Lower leg skin (tissue), 4 donors: ENCODE results near the gene CORO1C. TPM values are rescaled to one million over a fixed set of nuclear protein-coding genes. Genes with fewer than 3 reads are reported as not detected.
A peak's percentile ranks its signal among the peaks of the same experiment; 100 is the strongest.
"Not testable (repeated sequence)": the region's sequence is repeated elsewhere in the genome, so short reads cannot be mapped to it uniquely, and the experiment has no call there.

Experiments
- DNase-seq, 2 donors: peaks; one replicate each; pipeline ENCODE4 v3.0.0-alpha.2; 2019; ENCODE audit warnings: low spot score in 2 of 2
- H3K4me3 ChIP-seq: fragments of 200-600 bp; sonication (generic); 2 replicates; pipeline ENCODE4 v1.5.1; 2017; ENCODE audit warnings: mild to moderate bottlenecking, low read depth; ENCODE audit not compliant: poor library complexity, severe bottlenecking
- CTCF ChIP-seq, 3 donors: fragments of 450-650 bp; IDR thresholded peaks; one replicate each; pipeline ENCODE4 v1.5.1; 2016; ENCODE audit warnings: antibody characterized with exemption in 3 of 3, mild to moderate bottlenecking in 3 of 3, moderate library complexity in 2 of 3
- POLR2A ChIP-seq, 2 donors: fragments of 450-650 bp; IDR thresholded peaks; one replicate each; pipeline ENCODE4 v1.6.1; 2016 to 2017; ENCODE audit warnings: antibody characterized with exemption in 2 of 2, mild to moderate bottlenecking in 1 of 2, moderate library complexity in 1 of 2
- WGBS, 2 donors: methylation state at CpG; one replicate each; pipeline ENCODE4 v1.1.5; 2018; 5-methylcytosine and 5-hydroxymethylcytosine counted together
- intact Hi-C: fragments of 100-400 bp; cut with DNase I; formaldehyde crosslinking; loops from one replicate; pipeline ENCODE4 v1.15.0; 2023; ENCODE audit warnings: low total_unique reads
- total RNA-seq, 4 donors: library from RNA; depleted of rRNA; stranded (reverse); fragments of >200 nt; gene quantifications; one replicate each; pipeline ENCODE4 v1.1.0, GENCODE V29; 2016

CORO1C gene
- total RNA-seq, 4 donors from 2014 or later: 86.5 to 193 (median 146) TPM

GRCh38 chr12:108772891-108773797, 41.8 kb upstream of the CORO1C start:
- intact Hi-C loops: no loop called here
- no peak for TF ChIP-seq POLR2A (IDR thresholded peaks at IDR 0.05)
- TF ChIP-seq CTCF (IDR thresholded peaks at IDR 0.05): no peak
- no peak overlapping the region for H3K4me3 ChIP-seq
- no peak for DNase-seq
- WGBS, 2 donors: 52% methylated on average over 25 of the region's 25 CpGs

GRCh38 chr12:108772247-108772646, 40.9 kb upstream of the CORO1C start:
- 42 to 48% methylated on average over 2 of the region's 2 CpGs for WGBS, 2 donors
- H3K4me3 ChIP-seq: no peak overlapping the region
- no peak for DNase-seq
- intact Hi-C loops: no loop called here
- TF ChIP-seq CTCF (IDR thresholded peaks at IDR 0.05): no peak
- TF ChIP-seq POLR2A (IDR thresholded peaks at IDR 0.05): no peak

- DNase-seq, intact Hi-C loops, H3K4me3 ChIP-seq: not testable (repeated sequence)
- WGBS, 2 donors: 83 to 85% methylated on average over 9 of the region's 9 CpGs
Observed at GRCh38 chr12:108771835-108772234, 40.5 kb upstream of the CORO1C start.

GRCh38 chr12:108770963-108771362, 39.6 kb upstream of the CORO1C start:
- intact Hi-C loops: no loop called here
- H3K4me3 ChIP-seq: no peak overlapping the region
- DNase-seq: no peak
- TF ChIP-seq POLR2A (IDR thresholded peaks at IDR 0.05) (no peak), CTCF (IDR thresholded peaks at IDR 0.05) (no peak)
- WGBS, 2 donors: 93 to 96% methylated on average over 1 of the region's 1 CpG

- intact Hi-C loops: no loop called here
- no peak for TF ChIP-seq CTCF (IDR thresholded peaks at IDR 0.05)
- H3K4me3 ChIP-seq: no peak overlapping the region
- DNase-seq: no peak
- 79 to 82% methylated on average over 9 to 11 of the region's 11 CpGs for WGBS, 2 donors
Observed at GRCh38 chr12:108770269-108770829, 39.0 kb upstream of the CORO1C start.

GRCh38 chr12:108768591-108769500, 37.5 kb upstream of the CORO1C start:
- no peak overlapping the region for H3K4me3 ChIP-seq
- WGBS, 2 donors: 24 to 33% methylated on average over 14 to 40 of the region's 40 CpGs
- intact Hi-C loops: no loop called here
- DNase-seq: peak in 1 of 2 donors; percentile 89
- TF ChIP-seq CTCF (IDR thresholded peaks at IDR 0.05) (no peak), POLR2A (IDR thresholded peaks at IDR 0.05) (no peak)
